ENCODE data around the gene YJU2. TPM values are rescaled to one million over a fixed set of nuclear protein-coding genes. Genes with fewer than 3 reads are reported as not detected.

YJU2 gene
- total and polyA plus RNA-seq, 2 of the 13 experiments (the other 11 are each of a cell fraction or from before 2014, with no cell fraction given), result 9.3 to 17.9 TPM

GRCh38 chr19:4224470-4224869 is 22.4 kb upstream of the YJU2 start (continued):
- TF ChIP-seq GLI4 (CRISPR knock-in tag; IDR thresholded peaks at IDR 0.05; ENCODE audit: borderline replicate concordance), result no peak
- TF ChIP-seq E2F2 (CRISPR knock-in tag; IDR thresholded peaks at IDR 0.05; ENCODE audit: borderline replicate concordance), result no peak
- TF ChIP-seq ZNF138 (CRISPR knock-in tag; IDR thresholded peaks at IDR 0.05; ENCODE audit: low read depth), result no peak
- TF ChIP-seq ZNF496 (CRISPR knock-in tag; IDR thresholded peaks at IDR 0.05; ENCODE audit: insufficient replicate concordance), result no peak
- TF ChIP-seq KLF12 (CRISPR knock-in tag; IDR thresholded peaks at IDR 0.05; ENCODE audit: borderline replicate concordance), result no peak
- peak; percentile 56; the same call in 1 of the 2 replicates for TF ChIP-seq HDAC2 (CRISPR knock-in tag; IDR thresholded peaks at IDR 0.05)
- TF ChIP-seq ZNF552 (CRISPR knock-in tag; IDR thresholded peaks at IDR 0.05; ENCODE audit: borderline replicate concordance), result no peak
- TF ChIP-seq THRA (CRISPR knock-in tag; IDR thresholded peaks at IDR 0.05; ENCODE audit: borderline replicate concordance), result no peak
- TF ChIP-seq ETS1 (CRISPR knock-in tag; IDR thresholded peaks at IDR 0.05), result no peak
- TF ChIP-seq NR0B2 (CRISPR knock-in tag; IDR thresholded peaks at IDR 0.05), result no peak
- TF ChIP-seq TFDP1 (CRISPR knock-in tag; IDR thresholded peaks at IDR 0.05; ENCODE audit: borderline replicate concordance), result no peak
- no peak for TF ChIP-seq NRL (CRISPR knock-in tag; IDR thresholded peaks at IDR 0.05; ENCODE audit: borderline replicate concordance)
- TF ChIP-seq ZIK1 (CRISPR knock-in tag; IDR thresholded peaks at IDR 0.05; ENCODE audit: borderline replicate concordance, low read depth), result no peak
- TF ChIP-seq CENPT (CRISPR knock-in tag; IDR thresholded peaks at IDR 0.05; ENCODE audit: low read depth), result no peak
- no peak for TF ChIP-seq POLR2G (IDR thresholded peaks at IDR 0.05; ENCODE audit: low read depth, low read length)
- no peak for TF ChIP-seq EED (CRISPR knock-in tag; IDR thresholded peaks at IDR 0.05)
- peak; percentile 27; the same call in 1 of the 2 replicates for TF ChIP-seq TARDBP (CRISPR knock-in tag; IDR thresholded peaks at IDR 0.05)
- no peak for TF ChIP-seq ZNF883 (CRISPR knock-in tag; IDR thresholded peaks at IDR 0.05; ENCODE audit: not compliant biosample characterization)
- peak; percentile 76 for TF ChIP-seq YY1 (IDR thresholded peaks at IDR 0.05; ENCODE audit: insufficient read depth, insufficient replicate concordance, low read depth, low read length)
- TF ChIP-seq TMF1 (CRISPR knock-in tag; IDR thresholded peaks at IDR 0.05; ENCODE audit: low read depth), result peak; percentile 41; the same call in 1 of the 2 replicates
- TF ChIP-seq PHF21A (CRISPR knock-in tag; IDR thresholded peaks at IDR 0.05), result no peak
- no peak for TF ChIP-seq MLLT10 (CRISPR knock-in tag; IDR thresholded peaks at IDR 0.05)
- TF ChIP-seq BRCA1 (CRISPR knock-in tag; IDR thresholded peaks at IDR 0.05), result no peak
- TF ChIP-seq ZNF740 (CRISPR knock-in tag; IDR thresholded peaks at IDR 0.05), result no peak
